CD4-positive, alpha-beta memory T cell (primary cell): ENCODE measurements around the gene RNF123. TPM values are rescaled to one million over a fixed set of nuclear protein-coding genes. Genes with fewer than 3 reads are reported as not detected.
"Not testable (repeated sequence)": the region's sequence is repeated elsewhere in the genome, so short reads cannot be mapped to it uniquely, and the experiment has no call there.

ENCODE experiments used
- CTCF ChIA-PET: fragments of 350-600 bp; sonication (Branson Sonifier 250); formaldehyde crosslinking; loops from one replicate; lab custom pipeline; 2021; ENCODE audit warnings: inconsistent platforms; ENCODE audit not compliant: partially characterized antibody; lab: Charles Lee
- POLR2A ChIA-PET: fragments of 350-600 bp; sonication (Branson Sonifier 250); formaldehyde crosslinking; loops from one replicate; lab custom pipeline; 2021; ENCODE audit not compliant: partially characterized antibody; lab: Charles Lee
- DNase-seq, 5 donors: peaks; one replicate each; pipeline versions ENCODE4 v3.0.0 to v3.0.0-alpha.2; 2020 to 2022; ENCODE audit warnings: mixed read lengths in 1 of 5
- H3K27ac ChIP-seq: one replicate; pipeline ENCODE4 v1.7.0; 2013; ENCODE audit warnings: low read depth, low read length
- H3K27me3 ChIP-seq: 2 replicates; pipeline ENCODE4 v1.7.0; 2013; ENCODE audit warnings: mild to moderate bottlenecking, low read length, moderate library complexity; ENCODE audit not compliant: insufficient read depth
- H3K36me3 ChIP-seq: 2 replicates; pipeline ENCODE4 v1.7.0; 2013; ENCODE audit warnings: mild to moderate bottlenecking, low read length, moderate library complexity; ENCODE audit not compliant: insufficient read depth
- H3K4me1 ChIP-seq: 2 replicates; pipeline ENCODE4 v1.7.0; 2013; ENCODE audit warnings: mild to moderate bottlenecking, low read length, moderate library complexity; ENCODE audit not compliant: insufficient read depth
- H3K4me3 ChIP-seq, 2 donors: one replicate each; pipeline ENCODE4 v1.7.0; 2013; ENCODE audit warnings: low read length in 2 of 2, mild to moderate bottlenecking in 1 of 2
- H3K9me3 ChIP-seq, 2 donors: one replicate each; pipeline ENCODE4 v1.7.0; 2013; ENCODE audit warnings: low read length in 2 of 2, control low read depth in 1 of 2; ENCODE audit not compliant: control insufficient read depth in 1 of 2
- H3K27ac Mint-ChIP-seq, 7 donors: one replicate each; pipeline ENCODE4 v1.8.0; 2020 to 2021; ENCODE audit warnings: mixed read lengths in 7 of 7, mild to moderate bottlenecking in 6 of 7, inconsistent platforms in 3 of 7, moderate library complexity in 3 of 7
- H3K27me3 Mint-ChIP-seq, 2 donors: one replicate each; pipeline ENCODE4 v1.8.0; 2020 to 2021; ENCODE audit warnings: mixed read lengths in 2 of 2
- H3K36me3 Mint-ChIP-seq, 2 donors: one replicate each; pipeline ENCODE4 v1.8.0; 2020 to 2021; ENCODE audit warnings: mixed read lengths in 2 of 2, inconsistent platforms in 1 of 2, mild to moderate bottlenecking in 1 of 2
- H3K4me1 Mint-ChIP-seq, 4 donors: one replicate each; pipeline ENCODE4 v1.8.0; 2020 to 2021; ENCODE audit warnings: mixed read lengths in 4 of 4, mild to moderate bottlenecking in 1 of 4
- H3K4me3 Mint-ChIP-seq, 8 donors: one replicate each; pipeline ENCODE4 v1.8.0; 2020 to 2021; ENCODE audit warnings: mixed read lengths in 8 of 8, mild to moderate bottlenecking in 7 of 8, moderate library complexity in 6 of 8, inconsistent platforms in 3 of 8
- H3K9me3 Mint-ChIP-seq, 8 donors: one replicate each; pipeline ENCODE4 v1.8.0; 2020 to 2021; ENCODE audit warnings: mixed read lengths in 8 of 8, mild to moderate bottlenecking in 5 of 8, inconsistent platforms in 3 of 8, moderate library complexity in 1 of 8
- intact Hi-C: fragments of 100-400 bp; cut with micrococcal nuclease; formaldehyde crosslinking; loops from one replicate; pipeline ENCODE4 v1.15.1; 2023
- polyA plus RNA-seq, 2 donors: library from polyadenylated mRNA; unstranded; fragments of 300-500 nt; fragmentation: Illumina TruSeq; gene quantifications; one replicate each; pipeline ENCODE4 v1.2.3, GENCODE V29; 2021
- total RNA-seq, 2 experiments: library from RNA; stranded (reverse); gene quantifications; one replicate each; pipeline ENCODE4 v1.2.3, GENCODE V29; 2021

The RNF123 gene
- total and polyA plus RNA-seq, 4 experiments from 2014 or later = 3.1 to 74.7 (median 47.4) TPM

- H3K27me3 Mint-ChIP-seq, intact Hi-C loops, DNase-seq, H3K9me3 ChIP-seq, H3K27me3 ChIP-seq, H3K9me3 Mint-ChIP-seq, H3K27ac ChIP-seq, CTCF ChIA-PET, H3K4me3 ChIP-seq: not testable (repeated sequence)
- H3K4me3 Mint-ChIP-seq = peak overlapping the region; percentile 26 to 98 (median 61)
- Histone ChIP-seq H3K4me1 (peaks cover 27% of the 10 kb centered on the region), H3K36me3 (peaks cover 15% of the 10 kb centered on the region)
- H3K36me3 Mint-ChIP-seq = peaks cover 0 to 26% of the 10 kb centered on the region in 2 donors
- POLR2A ChIA-PET = interaction anchor here (1.2 kb wide), 1 partner anchor 9 kb away, joined by 3 read pairs; no protein-coding TSS in a partner anchor
- H3K27ac Mint-ChIP-seq = peak overlapping the region in 1 of 7 donors; percentile 32
- H3K4me1 Mint-ChIP-seq = peaks cover 14 to 43% (median 26%) of the 10 kb centered on the region in 4 donors
Measured at GRCh38 chr3:49687424-49687795, 1.9 kb upstream of the RNF123 start.

GRCh38 chr3:49688338-49689045 lies 865 bp upstream of the RNF123 start:
- H3K27me3 Mint-ChIP-seq, H3K36me3 ChIP-seq, H3K9me3 ChIP-seq, CTCF ChIA-PET, DNase-seq, H3K27me3 ChIP-seq, H3K9me3 Mint-ChIP-seq: not testable (repeated sequence)
- POLR2A ChIA-PET = interaction anchor here (1.2 to 1.8 kb wide), 4 partner anchors 9 to 149 kb away, joined by 3 to 5 read pairs (median 4); no protein-coding TSS in a partner anchor
- peaks cover 0 to 15% of the 10 kb centered on the region in 2 donors for H3K36me3 Mint-ChIP-seq
- Histone ChIP-seq H3K27ac (peak overlapping the region; percentile 72), H3K4me1 (peaks cover 27% of the 10 kb centered on the region), H3K4me3 (peak overlapping the region; percentile 91 to 98)
- intact Hi-C loops = loop anchor here (1.0 to 2.0 kb wide), 2 partner anchors 14 to 30 kb away; partner anchors contain the start of genes AMIGO3 and APEH
- H3K27ac Mint-ChIP-seq = peak overlapping the region; percentile 93 to 98 (median 97)
- H3K4me3 Mint-ChIP-seq = peak overlapping the region; percentile 90 to 99 (median 96)
- peaks cover 14 to 47% (median 30%) of the 10 kb centered on the region in 4 donors for H3K4me1 Mint-ChIP-seq

GRCh38 chr3:49689908-49690624 lies 709 bp downstream of the RNF123 start:
- DNase-seq, H3K36me3 Mint-ChIP-seq, H3K9me3 ChIP-seq, H3K27me3 Mint-ChIP-seq, CTCF ChIA-PET, H3K36me3 ChIP-seq, H3K9me3 Mint-ChIP-seq, H3K27me3 ChIP-seq: not testable (repeated sequence)
- Histone ChIP-seq H3K27ac (peak overlapping the region; percentile 72), H3K4me3 (peak overlapping the region; percentile 91 to 98), H3K4me1 (peaks cover 27% of the 10 kb centered on the region)
- peak overlapping the region; percentile 93 to 98 (median 97) for H3K27ac Mint-ChIP-seq
- intact Hi-C loops = loop anchor here (1.0 to 2.0 kb wide), 2 partner anchors 16 to 29 kb away; partner anchors contain the start of genes AMIGO3 and APEH
- peak overlapping the region; percentile 90 to 99 (median 96) for H3K4me3 Mint-ChIP-seq
- peaks cover 16 to 52% (median 37%) of the 10 kb centered on the region in 4 donors for H3K4me1 Mint-ChIP-seq
- POLR2A ChIA-PET = interaction anchor here (1.0 to 1.8 kb wide), 4 partner anchors 10 to 150 kb away, joined by 3 to 5 read pairs (median 4); no protein-coding TSS in a partner anchor

GRCh38 chr3:49690856-49691255 lies 1.5 kb downstream of the RNF123 start:
- CTCF ChIA-PET = not testable (repeated sequence)

GRCh38 chr3:49691481-49691880 lies 2.1 kb downstream of the RNF123 start:
- peaks cover 16 to 52% (median 35%) of the 10 kb centered on the region in 4 donors for H3K4me1 Mint-ChIP-seq
- CTCF ChIA-PET = not testable (repeated sequence)

More at GRCh38 chr3:49690856-49691255, 1.5 kb downstream of the RNF123 start:
- H3K36me3 Mint-ChIP-seq, intact Hi-C loops, H3K9me3 ChIP-seq, H3K4me3 ChIP-seq, DNase-seq, POLR2A ChIA-PET, H3K27me3 Mint-ChIP-seq, H3K27ac ChIP-seq, H3K9me3 Mint-ChIP-seq, H3K36me3 ChIP-seq, H3K27me3 ChIP-seq: not testable (repeated sequence)
- Mint-ChIP-seq H3K4me1 (peaks cover 16 to 52% (median 35%) of the 10 kb centered on the region in 4 donors), H3K4me3 (peak overlapping the region; percentile 90 to 99 (median 96)), H3K27ac (peak overlapping the region in 4 of 7 donors; percentile 29 to 96 (median 48))
- peaks cover 27% of the 10 kb centered on the region for H3K4me1 ChIP-seq

GRCh38 chr3:49694409-49695070 lies 5.2 kb downstream of the RNF123 start:
- H3K4me1 ChIP-seq = peaks cover 20% of the 10 kb centered on the region
- POLR2A ChIA-PET, H3K36me3 Mint-ChIP-seq, intact Hi-C loops, H3K9me3 ChIP-seq, CTCF ChIA-PET, H3K27ac ChIP-seq, H3K36me3 ChIP-seq, H3K27me3 ChIP-seq, H3K27me3 Mint-ChIP-seq, DNase-seq, H3K9me3 Mint-ChIP-seq, H3K4me3 ChIP-seq, H3K4me3 Mint-ChIP-seq: not testable (repeated sequence)
- Mint-ChIP-seq H3K4me1 (peaks cover 11 to 33% (median 24%) of the 10 kb centered on the region in 4 donors), H3K27ac (peak overlapping the region in 1 of 7 donors; percentile 17)

More at GRCh38 chr3:49691481-49691880, 2.1 kb downstream of the RNF123 start:
- H3K27ac ChIP-seq, H3K27me3 Mint-ChIP-seq, H3K4me3 ChIP-seq, H3K9me3 ChIP-seq, DNase-seq, H3K36me3 Mint-ChIP-seq, H3K36me3 ChIP-seq, POLR2A ChIA-PET, H3K9me3 Mint-ChIP-seq, H3K27me3 ChIP-seq, intact Hi-C loops: not testable (repeated sequence)
- H3K27ac Mint-ChIP-seq = peak overlapping the region in 2 of 7 donors; percentile 65 to 71
- peak overlapping the region in 5 of 8 donors; percentile 20 to 95 (median 56) for H3K4me3 Mint-ChIP-seq
- H3K4me1 ChIP-seq = peaks cover 27% of the 10 kb centered on the region
